HCT116 (cell line): ENCODE results near the gene USH1G. TPM values are rescaled to one million over a fixed set of nuclear protein-coding genes. Genes with fewer than 3 reads are reported as not detected.

Experiments used
- CBX3 ChIP-seq: IDR thresholded peaks from 2 replicates; pipeline ENCODE4 v1.6.1; 2012; ENCODE audit warnings: low read depth
- ELF1 ChIP-seq: IDR thresholded peaks from 2 replicates; pipeline ENCODE4 v1.6.1; 2012; ENCODE audit warnings: low read depth, borderline replicate concordance
- FOSL1 ChIP-seq: IDR thresholded peaks from 2 replicates; pipeline ENCODE4 v1.6.1; 2012; ENCODE audit warnings: low read depth
- JUND ChIP-seq: IDR thresholded peaks from 2 replicates; pipeline ENCODE4 v1.6.1; 2012
- RAD21 ChIP-seq: IDR thresholded peaks from 2 replicates; pipeline ENCODE4 v1.6.1; 2012; ENCODE audit warnings: low read depth, mild to moderate bottlenecking
- TCF7L2 ChIP-seq: IDR thresholded peaks from 2 replicates; pipeline ENCODE4 v1.7.0; 2011; ENCODE audit warnings: borderline replicate concordance, inconsistent platforms; ENCODE audit not compliant: insufficient read depth, insufficient read length; ENCODE audit errors: extremely low read depth
- YY1 ChIP-seq: IDR thresholded peaks from 2 replicates; pipeline ENCODE4 v1.6.1; 2011; ENCODE audit warnings: low read length, low read depth, moderate library complexity, mild to moderate bottlenecking; ENCODE audit not compliant: insufficient replicate concordance; ENCODE audit errors: extremely low read depth
- total RNA-seq: library from RNA; stranded (reverse); gene quantifications from one replicate; pipeline ENCODE4 v1.2.1, GENCODE V29; 2021; ENCODE audit not compliant: unreplicated experiment
- TF ChIP-seq, protein P1 (sequence below): IDR thresholded peaks from 2 replicates; pipeline ENCODE4 v1.6.1; 2012; ENCODE audit warnings: low read depth

The USH1G gene
- total RNA-seq, 1 experiment from 2014 or later, result 3.1 TPM

DNA sequence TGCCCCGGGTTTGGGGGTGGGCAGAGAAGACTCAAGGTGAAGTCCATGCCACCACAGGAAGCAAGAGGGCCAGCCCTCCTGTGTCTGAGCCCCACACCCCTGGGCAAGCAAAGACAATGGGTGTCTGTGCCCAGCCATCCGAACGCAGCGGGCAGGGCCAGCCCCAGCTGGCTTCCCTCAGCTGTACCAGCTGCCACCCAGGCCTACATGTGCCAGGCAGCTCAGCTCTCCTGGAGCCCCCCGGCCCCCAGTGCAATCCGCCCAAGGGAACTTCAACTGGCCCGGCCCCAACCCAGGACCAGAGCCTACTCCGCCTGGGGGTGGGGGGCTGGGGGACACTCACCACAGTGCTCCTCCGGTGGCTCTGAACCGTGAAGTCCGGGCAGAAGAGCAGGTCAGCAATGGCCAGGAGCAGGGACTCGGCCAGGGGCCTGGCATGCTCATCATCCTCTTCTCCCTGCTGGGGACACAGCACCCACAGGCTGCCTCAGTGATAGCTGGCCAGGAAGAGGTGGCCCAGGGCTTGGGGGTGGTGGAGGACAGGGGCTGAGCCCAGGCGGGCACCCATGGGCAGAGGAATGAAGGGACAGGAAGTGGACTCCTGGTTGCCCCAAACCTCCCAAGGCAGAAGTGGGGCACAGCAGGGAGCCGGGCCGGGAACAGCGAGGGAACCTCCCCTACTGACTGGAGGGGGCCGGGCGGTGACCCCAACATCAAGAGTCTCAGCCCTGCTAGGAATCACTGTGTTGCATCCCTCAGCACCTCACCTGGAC is 39.8 kb upstream of the USH1G start (continued):
- TF ChIP-seq, protein P1, sequence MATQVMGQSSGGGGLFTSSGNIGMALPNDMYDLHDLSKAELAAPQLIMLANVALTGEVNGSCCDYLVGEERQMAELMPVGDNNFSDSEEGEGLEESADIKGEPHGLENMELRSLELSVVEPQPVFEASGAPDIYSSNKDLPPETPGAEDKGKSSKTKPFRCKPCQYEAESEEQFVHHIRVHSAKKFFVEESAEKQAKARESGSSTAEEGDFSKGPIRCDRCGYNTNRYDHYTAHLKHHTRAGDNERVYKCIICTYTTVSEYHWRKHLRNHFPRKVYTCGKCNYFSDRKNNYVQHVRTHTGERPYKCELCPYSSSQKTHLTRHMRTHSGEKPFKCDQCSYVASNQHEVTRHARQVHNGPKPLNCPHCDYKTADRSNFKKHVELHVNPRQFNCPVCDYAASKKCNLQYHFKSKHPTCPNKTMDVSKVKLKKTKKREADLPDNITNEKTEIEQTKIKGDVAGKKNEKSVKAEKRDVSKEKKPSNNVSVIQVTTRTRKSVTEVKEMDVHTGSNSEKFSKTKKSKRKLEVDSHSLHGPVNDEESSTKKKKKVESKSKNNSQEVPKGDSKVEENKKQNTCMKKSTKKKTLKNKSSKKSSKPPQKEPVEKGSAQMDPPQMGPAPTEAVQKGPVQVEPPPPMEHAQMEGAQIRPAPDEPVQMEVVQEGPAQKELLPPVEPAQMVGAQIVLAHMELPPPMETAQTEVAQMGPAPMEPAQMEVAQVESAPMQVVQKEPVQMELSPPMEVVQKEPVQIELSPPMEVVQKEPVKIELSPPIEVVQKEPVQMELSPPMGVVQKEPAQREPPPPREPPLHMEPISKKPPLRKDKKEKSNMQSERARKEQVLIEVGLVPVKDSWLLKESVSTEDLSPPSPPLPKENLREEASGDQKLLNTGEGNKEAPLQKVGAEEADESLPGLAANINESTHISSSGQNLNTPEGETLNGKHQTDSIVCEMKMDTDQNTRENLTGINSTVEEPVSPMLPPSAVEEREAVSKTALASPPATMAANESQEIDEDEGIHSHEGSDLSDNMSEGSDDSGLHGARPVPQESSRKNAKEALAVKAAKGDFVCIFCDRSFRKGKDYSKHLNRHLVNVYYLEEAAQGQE, result no peak
- no peak for TF ChIP-seq JUND
- no peak for TF ChIP-seq TCF7L2
- TF ChIP-seq FOSL1, result no peak
- no peak for TF ChIP-seq CBX3
- TF ChIP-seq YY1, result no peak
- TF ChIP-seq RAD21, result no peak
- no peak for TF ChIP-seq ELF1
